Large intestine (tissue), 3 donors: ENCODE data around the gene IDH2. TPM values are rescaled to one million over a fixed set of nuclear protein-coding genes. Genes with fewer than 3 reads are reported as not detected.
"Not testable (repeated sequence)": the region's sequence is repeated elsewhere in the genome, so short reads cannot be mapped to it uniquely, and the experiment has no call there.

Source experiments
- DNase-seq, 2 donors: peaks; one replicate each; pipeline versions ENCODE4 v3.0.0 to v3.0.0-alpha.2; 2013
- H3K27ac ChIP-seq: one replicate; pipeline ENCODE4 v1.5.1; 2013; ENCODE audit warnings: low read length
- H3K27me3 ChIP-seq: 2 replicates; pipeline ENCODE4 v1.6.1; 2013; ENCODE audit warnings: low read length; ENCODE audit not compliant: control insufficient read depth, insufficient read depth
- H3K36me3 ChIP-seq: 2 replicates; pipeline ENCODE4 v1.6.1; 2013; ENCODE audit warnings: low read length; ENCODE audit not compliant: control insufficient read depth, insufficient read depth
- H3K4me1 ChIP-seq: one replicate; pipeline ENCODE4 v1.6.1; 2013; ENCODE audit warnings: low read length; ENCODE audit not compliant: control insufficient read depth, insufficient read depth
- H3K4me3 ChIP-seq: one replicate; pipeline ENCODE4 v1.5.1; 2013; ENCODE audit warnings: low read length
- H3K9me3 ChIP-seq: one replicate; pipeline ENCODE4 v1.6.1; 2013; ENCODE audit warnings: mild to moderate bottlenecking, low read depth, low read length, moderate library complexity; ENCODE audit not compliant: control insufficient read depth
- WGBS: methylation state at CpG from one replicate; pipeline ENCODE4 v1.1.5; 2013; ENCODE audit warnings: low lambda C conversion rate; ENCODE audit not compliant: insufficient coverage; 5-methylcytosine and 5-hydroxymethylcytosine counted together
- polyA plus RNA-seq: library from polyadenylated mRNA; unstranded; fragments of 120-200 nt; gene quantifications from one replicate; pipeline ENCODE4 v1.2.1, GENCODE V29; 2013

IDH2 gene
- polyA plus RNA-seq, 1 donor = 85.2 TPM

DNA sequence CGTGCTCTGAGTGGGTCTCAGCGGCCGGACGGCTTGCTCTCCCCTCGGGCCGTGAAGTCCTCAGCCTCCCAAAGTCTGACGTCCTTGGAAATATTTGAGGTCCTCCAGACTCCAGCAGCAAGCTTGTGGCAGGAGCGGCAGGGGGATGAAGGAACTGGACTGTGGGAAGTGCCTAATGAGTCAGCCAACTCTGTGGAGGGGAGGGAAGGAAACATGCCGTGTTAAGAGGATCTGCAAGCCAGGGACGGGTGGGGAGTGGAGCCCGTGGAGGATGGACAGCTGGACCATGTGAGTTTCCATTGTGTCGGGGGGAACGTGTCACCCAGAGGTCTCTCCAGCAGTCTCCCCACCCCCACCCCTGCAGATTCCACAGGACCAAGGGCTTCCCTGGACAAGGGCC lies 39.4 kb upstream of the IDH2 start:
- H3K4me3 ChIP-seq = no peak overlapping the region
- H3K27me3 ChIP-seq = no peaks in the 10 kb centered on the region
- no peak for DNase-seq
- H3K36me3 ChIP-seq = no peaks in the 10 kb centered on the region
- no peak overlapping the region for H3K27ac ChIP-seq
- H3K4me1 ChIP-seq = peaks cover 7% of the 10 kb centered on the region
- no CpG with 5 or more reads among the region's 13 CpGs for WGBS
- H3K9me3 ChIP-seq = no peaks in the 10 kb centered on the region

GRCh38 chr15:90139549-90139948 lies 37.3 kb upstream of the IDH2 start:
- no CpG with 5 or more reads among the region's 8 CpGs for WGBS
- H3K4me1 ChIP-seq, DNase-seq, H3K36me3 ChIP-seq, H3K4me3 ChIP-seq, H3K9me3 ChIP-seq, H3K27me3 ChIP-seq, H3K27ac ChIP-seq: not testable (repeated sequence)

DNA sequence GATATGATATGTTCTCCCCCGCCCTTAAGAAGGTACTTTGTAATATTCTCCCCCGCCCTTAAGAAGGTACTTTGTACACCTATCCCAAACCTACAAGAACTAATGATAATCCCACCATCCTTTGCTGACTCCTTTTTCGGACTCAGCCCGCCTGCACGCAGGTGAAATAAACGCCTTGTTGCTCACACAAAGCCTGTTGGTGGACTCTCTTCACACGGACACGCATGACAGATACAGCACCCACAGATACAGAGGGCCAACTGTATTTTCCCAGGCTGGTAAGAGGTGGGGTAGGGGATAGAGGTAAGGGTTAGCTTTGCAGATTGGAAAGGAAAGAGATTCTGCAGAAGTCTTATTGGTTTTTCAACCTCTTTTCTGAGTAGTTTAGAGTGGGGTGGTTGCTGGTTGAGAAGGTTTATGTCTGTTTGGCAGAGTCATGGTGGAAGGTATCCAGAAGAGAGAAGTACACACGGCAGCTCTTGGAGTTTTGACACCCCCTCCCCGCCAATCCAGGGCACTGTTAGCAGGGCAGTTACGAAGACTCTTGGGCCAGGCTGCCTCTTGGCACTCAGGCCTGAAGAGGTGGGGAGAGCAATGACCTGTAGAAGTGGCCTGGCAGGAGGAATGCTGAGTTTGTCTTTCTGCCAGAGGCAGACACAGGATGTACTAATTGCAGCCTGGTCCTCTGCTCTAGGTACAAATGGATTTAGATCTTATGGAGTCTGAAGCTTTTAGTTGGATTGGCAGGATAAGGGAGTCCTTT lies 36.0 kb upstream of the IDH2 start:
- Histone ChIP-seq H3K4me1 (peaks cover 4% of the 10 kb centered on the region), H3K4me3 (no peak overlapping the region), H3K27me3 (no peaks in the 10 kb centered on the region), H3K36me3 (no peaks in the 10 kb centered on the region), H3K9me3 (no peaks in the 10 kb centered on the region), H3K27ac (no peak overlapping the region)
- WGBS = no CpG with 5 or more reads among the region's 11 CpGs
- no peak for DNase-seq

- Histone ChIP-seq H3K4me1 (no peaks in the 10 kb centered on the region), H3K36me3 (no peaks in the 10 kb centered on the region), H3K9me3 (no peaks in the 10 kb centered on the region), H3K27me3 (no peaks in the 10 kb centered on the region), H3K27ac (no peak overlapping the region), H3K4me3 (no peak overlapping the region)
- DNase-seq = no peak
- no CpG with 5 or more reads among the region's 5 CpGs for WGBS
Observed at GRCh38 chr15:90132437-90132836, 30.2 kb upstream of the IDH2 start.

GRCh38 chr15:90131848-90132247 lies 29.6 kb upstream of the IDH2 start:
- Histone ChIP-seq H3K27me3 (no peaks in the 10 kb centered on the region), H3K4me1 (peaks cover 2% of the 10 kb centered on the region), H3K9me3 (no peaks in the 10 kb centered on the region), H3K4me3 (no peak overlapping the region), H3K27ac (no peak overlapping the region), H3K36me3 (no peaks in the 10 kb centered on the region)
- DNase-seq = no peak
- no CpG with 5 or more reads among the region's 2 CpGs for WGBS

DNA sequence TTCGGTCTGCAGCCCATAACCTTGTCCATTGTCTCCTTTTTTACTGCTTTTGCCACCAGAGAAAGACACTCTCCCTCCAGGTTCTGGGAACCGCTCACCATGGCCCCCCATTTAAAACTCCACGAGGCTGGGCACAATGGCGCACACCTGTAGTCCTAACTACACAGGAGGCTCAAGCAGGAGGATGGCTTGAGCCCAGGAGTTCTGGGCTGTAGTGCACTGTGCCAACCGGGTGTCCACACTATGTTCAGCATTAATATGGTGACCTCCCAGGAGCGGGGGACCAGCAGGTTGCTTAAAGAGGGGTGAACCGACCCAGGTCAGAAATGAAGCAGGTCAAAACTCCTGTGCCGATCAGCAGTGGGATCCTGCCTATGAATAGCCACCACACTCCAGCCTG lies 28.0 kb upstream of the IDH2 start:
- no peaks in the 10 kb centered on the region for H3K36me3 ChIP-seq
- no CpG with 5 or more reads among the region's 8 CpGs for WGBS
- no peak overlapping the region for H3K4me3 ChIP-seq
- H3K4me1 ChIP-seq = peaks cover 6% of the 10 kb centered on the region
- H3K27me3 ChIP-seq = no peaks in the 10 kb centered on the region
- H3K27ac ChIP-seq = no peak overlapping the region
- no peaks in the 10 kb centered on the region for H3K9me3 ChIP-seq
- no peak for DNase-seq

DNA sequence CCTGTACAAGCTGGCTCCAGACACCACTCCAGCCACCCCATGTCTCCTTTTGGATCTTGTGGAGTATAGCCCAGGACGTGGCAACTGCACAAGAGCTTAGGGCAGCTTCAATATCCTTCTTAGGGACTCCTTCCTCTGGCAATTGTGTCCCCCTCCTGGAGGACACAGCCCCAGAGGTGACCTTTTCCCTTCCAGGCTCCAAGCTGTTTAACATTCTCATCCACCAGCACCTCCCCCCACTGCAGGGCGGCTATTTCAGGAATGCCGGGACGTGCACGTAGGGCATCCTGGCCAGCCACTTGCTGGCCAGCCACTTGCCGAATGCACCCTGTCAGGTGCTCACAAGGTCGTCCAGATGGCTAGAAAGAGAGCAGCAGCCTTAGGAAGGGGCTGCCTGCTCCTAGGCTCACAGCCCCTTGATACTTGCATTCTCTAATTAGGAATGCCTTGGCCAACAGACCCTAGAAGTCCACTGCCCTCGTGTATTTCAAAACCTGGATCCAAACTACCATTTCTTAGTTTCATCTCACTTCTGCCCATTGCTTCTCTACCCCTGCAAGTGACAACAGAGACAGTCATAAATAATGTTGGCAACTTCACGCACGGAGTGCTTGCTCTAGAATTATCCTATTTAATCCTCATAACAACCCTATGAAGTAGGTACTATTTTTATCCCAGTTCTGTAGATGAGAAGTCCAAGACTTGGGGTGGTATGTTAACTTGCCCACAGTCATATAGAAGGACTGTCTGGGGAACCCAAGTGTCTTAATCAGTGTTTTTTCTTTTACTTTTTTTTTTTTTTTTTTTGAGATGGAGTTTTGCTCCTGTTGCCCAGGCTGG lies 24.5 kb upstream of the IDH2 start:
- H3K4me3 ChIP-seq = no peak overlapping the region
- WGBS = no CpG with 5 or more reads among the region's 10 CpGs
- no peaks in the 10 kb centered on the region for H3K36me3 ChIP-seq
- no peaks in the 10 kb centered on the region for H3K27me3 ChIP-seq
- no peak overlapping the region for H3K27ac ChIP-seq
- DNase-seq = no peak
- no peaks in the 10 kb centered on the region for H3K9me3 ChIP-seq
- peaks cover 6% of the 10 kb centered on the region for H3K4me1 ChIP-seq

- Histone ChIP-seq H3K27me3 (no peaks in the 10 kb centered on the region), H3K36me3 (no peaks in the 10 kb centered on the region), H3K4me3 (no peak overlapping the region), H3K4me1 (peaks cover 6% of the 10 kb centered on the region), H3K9me3 (no peaks in the 10 kb centered on the region), H3K27ac (no peak overlapping the region)
- no CpG with 5 or more reads among the region's 6 CpGs for WGBS
- DNase-seq = peak in 1 of 2 donors; percentile 39
Observed at GRCh38 chr15:90126022-90126421, 23.8 kb upstream of the IDH2 start.

GRCh38 chr15:90124507-90124906 lies 22.2 kb upstream of the IDH2 start:
- Histone ChIP-seq H3K9me3 (no peaks in the 10 kb centered on the region), H3K36me3 (no peaks in the 10 kb centered on the region), H3K4me1 (peaks cover 6% of the 10 kb centered on the region), H3K4me3 (no peak overlapping the region), H3K27ac (peak overlapping the region; percentile 3), H3K27me3 (no peaks in the 10 kb centered on the region)
- DNase-seq = peak in 1 of 2 donors; percentile 67

DNA sequence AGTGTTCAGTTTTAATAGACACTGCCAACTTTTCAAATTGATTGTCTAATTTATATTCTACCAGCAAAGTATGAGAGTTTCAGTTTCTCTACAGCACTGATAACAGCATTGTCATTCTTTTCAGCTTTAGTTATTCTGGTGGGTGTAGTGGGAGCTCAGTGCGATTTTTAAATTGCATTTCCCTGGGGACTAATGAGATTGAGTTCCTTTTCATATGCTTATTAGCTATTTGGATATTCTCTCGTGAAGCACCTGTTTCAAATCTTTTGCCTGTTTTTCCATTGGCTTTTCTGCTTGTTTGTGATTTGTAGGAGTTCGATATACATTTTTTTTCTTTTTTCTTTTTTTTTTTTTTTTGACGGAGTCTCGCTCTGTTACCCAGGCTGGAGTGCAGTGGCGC lies 18.8 kb upstream of the IDH2 start:
- no peaks in the 10 kb centered on the region for H3K27me3 ChIP-seq
- no peaks in the 10 kb centered on the region for H3K9me3 ChIP-seq
- H3K4me3 ChIP-seq = no peak overlapping the region
- WGBS = 100% methylated on average over 2 of the region's 6 CpGs
- H3K4me1 ChIP-seq = no peaks in the 10 kb centered on the region
- H3K36me3 ChIP-seq = no peaks in the 10 kb centered on the region
- no peak overlapping the region for H3K27ac ChIP-seq
- DNase-seq = no peak

GRCh38 chr15:90119367-90119766 lies 17.1 kb upstream of the IDH2 start:
- Histone ChIP-seq H3K9me3 (peaks cover 10% of the 10 kb centered on the region), H3K4me1 (no peaks in the 10 kb centered on the region), H3K36me3 (no peaks in the 10 kb centered on the region), H3K27ac (no peak overlapping the region), H3K27me3 (no peaks in the 10 kb centered on the region), H3K4me3 (no peak overlapping the region)
- DNase-seq = no peak
